ENCODE measurements around the gene MYO7A. TPM values are rescaled to one million over a fixed set of nuclear protein-coding genes. Genes with fewer than 3 reads are reported as not detected.

MYO7A gene
- total and polyA plus RNA-seq, 2 experiments from 2014 or later: 1.8 to 5.4 TPM

DNA sequence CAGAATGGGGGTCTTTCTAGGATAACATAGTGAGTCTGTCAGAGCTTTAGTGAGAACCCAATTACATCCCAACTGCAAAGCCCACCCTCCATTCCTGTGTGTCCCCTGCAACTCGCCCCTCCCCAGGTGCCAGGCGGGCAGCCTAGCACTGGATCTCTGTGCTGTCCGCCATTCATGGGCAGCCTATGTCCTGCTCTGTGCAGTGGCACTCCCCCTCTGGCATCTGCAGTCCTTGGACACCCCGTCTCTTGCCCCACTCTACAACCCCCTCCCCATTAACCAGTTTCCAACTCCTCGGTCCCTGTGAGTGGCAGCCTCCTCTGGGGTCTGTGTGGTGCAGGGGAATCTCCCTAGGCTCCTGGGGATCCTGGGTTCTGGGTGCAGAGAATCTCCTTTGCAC lies 37.0 kb downstream of the MYO7A start (continued):
- TF ChIP-seq, protein P1, sequence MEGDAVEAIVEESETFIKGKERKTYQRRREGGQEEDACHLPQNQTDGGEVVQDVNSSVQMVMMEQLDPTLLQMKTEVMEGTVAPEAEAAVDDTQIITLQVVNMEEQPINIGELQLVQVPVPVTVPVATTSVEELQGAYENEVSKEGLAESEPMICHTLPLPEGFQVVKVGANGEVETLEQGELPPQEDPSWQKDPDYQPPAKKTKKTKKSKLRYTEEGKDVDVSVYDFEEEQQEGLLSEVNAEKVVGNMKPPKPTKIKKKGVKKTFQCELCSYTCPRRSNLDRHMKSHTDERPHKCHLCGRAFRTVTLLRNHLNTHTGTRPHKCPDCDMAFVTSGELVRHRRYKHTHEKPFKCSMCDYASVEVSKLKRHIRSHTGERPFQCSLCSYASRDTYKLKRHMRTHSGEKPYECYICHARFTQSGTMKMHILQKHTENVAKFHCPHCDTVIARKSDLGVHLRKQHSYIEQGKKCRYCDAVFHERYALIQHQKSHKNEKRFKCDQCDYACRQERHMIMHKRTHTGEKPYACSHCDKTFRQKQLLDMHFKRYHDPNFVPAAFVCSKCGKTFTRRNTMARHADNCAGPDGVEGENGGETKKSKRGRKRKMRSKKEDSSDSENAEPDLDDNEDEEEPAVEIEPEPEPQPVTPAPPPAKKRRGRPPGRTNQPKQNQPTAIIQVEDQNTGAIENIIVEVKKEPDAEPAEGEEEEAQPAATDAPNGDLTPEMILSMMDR (conservative IDR thresholded peaks at IDR 0.05; ENCODE audit: low read depth in 2 of 2): no peak
- TF ChIP-seq EZH2 (IDR thresholded peaks at IDR 0.05; ENCODE audit: low read depth, unreplicated experiment): no peak
- no peak for TF ChIP-seq POLR2AphosphoS5 (IDR thresholded peaks at IDR 0.05; ENCODE audit: low read depth)
- TF ChIP-seq, protein P2, sequence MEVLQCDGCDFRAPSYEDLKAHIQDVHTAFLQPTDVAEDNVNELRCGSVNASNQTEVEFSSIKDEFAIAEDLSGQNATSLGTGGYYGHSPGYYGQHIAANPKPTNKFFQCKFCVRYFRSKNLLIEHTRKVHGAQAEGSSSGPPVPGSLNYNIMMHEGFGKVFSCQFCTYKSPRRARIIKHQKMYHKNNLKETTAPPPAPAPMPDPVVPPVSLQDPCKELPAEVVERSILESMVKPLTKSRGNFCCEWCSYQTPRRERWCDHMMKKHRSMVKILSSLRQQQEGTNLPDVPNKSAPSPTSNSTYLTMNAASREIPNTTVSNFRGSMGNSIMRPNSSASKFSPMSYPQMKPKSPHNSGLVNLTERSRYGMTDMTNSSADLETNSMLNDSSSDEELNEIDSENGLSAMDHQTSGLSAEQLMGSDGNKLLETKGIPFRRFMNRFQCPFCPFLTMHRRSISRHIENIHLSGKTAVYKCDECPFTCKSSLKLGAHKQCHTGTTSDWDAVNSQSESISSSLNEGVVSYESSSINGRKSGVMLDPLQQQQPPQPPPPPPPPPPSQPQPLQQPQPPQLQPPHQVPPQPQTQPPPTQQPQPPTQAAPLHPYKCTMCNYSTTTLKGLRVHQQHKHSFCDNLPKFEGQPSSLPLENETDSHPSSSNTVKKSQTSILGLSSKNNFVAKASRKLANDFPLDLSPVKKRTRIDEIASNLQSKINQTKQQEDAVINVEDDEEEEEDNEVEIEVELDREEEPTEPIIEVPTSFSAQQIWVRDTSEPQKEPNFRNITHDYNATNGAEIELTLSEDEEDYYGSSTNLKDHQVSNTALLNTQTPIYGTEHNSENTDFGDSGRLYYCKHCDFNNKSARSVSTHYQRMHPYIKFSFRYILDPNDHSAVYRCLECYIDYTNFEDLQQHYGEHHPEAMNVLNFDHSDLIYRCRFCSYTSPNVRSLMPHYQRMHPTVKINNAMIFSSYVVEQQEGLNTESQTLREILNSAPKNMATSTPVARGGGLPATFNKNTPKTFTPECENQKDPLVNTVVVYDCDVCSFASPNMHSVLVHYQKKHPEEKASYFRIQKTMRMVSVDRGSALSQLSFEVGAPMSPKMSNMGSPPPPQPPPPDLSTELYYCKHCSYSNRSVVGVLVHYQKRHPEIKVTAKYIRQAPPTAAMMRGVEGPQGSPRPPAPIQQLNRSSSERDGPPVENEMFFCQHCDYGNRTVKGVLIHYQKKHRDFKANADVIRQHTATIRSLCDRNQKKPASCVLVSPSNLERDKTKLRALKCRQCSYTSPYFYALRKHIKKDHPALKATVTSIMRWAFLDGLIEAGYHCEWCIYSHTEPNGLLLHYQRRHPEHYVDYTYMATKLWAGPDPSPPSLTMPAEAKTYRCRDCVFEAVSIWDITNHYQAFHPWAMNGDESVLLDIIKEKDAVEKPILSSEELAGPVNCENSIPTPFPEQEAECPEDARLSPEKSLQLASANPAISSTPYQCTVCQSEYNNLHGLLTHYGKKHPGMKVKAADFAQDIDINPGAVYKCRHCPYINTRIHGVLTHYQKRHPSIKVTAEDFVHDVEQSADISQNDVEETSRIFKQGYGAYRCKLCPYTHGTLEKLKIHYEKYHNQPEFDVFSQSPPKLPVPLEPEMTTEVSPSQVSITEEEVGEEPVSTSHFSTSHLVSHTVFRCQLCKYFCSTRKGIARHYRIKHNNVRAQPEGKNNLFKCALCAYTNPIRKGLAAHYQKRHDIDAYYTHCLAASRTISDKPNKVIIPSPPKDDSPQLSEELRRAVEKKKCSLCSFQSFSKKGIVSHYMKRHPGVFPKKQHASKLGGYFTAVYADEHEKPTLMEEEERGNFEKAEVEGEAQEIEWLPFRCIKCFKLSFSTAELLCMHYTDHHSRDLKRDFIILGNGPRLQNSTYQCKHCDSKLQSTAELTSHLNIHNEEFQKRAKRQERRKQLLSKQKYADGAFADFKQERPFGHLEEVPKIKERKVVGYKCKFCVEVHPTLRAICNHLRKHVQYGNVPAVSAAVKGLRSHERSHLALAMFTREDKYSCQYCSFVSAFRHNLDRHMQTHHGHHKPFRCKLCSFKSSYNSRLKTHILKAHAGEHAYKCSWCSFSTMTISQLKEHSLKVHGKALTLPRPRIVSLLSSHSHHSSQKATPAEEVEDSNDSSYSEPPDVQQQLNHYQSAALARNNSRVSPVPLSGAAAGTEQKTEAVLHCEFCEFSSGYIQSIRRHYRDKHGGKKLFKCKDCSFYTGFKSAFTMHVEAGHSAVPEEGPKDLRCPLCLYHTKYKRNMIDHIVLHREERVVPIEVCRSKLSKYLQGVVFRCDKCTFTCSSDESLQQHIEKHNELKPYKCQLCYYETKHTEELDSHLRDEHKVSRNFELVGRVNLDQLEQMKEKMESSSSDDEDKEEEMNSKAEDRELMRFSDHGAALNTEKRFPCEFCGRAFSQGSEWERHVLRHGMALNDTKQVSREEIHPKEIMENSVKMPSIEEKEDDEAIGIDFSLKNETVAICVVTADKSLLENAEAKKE (CRISPR knock-in tag; IDR thresholded peaks at IDR 0.05): no peak
- TF ChIP-seq JUNB (IDR thresholded peaks at IDR 0.05; ENCODE audit: unreplicated experiment): no peak

DNA sequence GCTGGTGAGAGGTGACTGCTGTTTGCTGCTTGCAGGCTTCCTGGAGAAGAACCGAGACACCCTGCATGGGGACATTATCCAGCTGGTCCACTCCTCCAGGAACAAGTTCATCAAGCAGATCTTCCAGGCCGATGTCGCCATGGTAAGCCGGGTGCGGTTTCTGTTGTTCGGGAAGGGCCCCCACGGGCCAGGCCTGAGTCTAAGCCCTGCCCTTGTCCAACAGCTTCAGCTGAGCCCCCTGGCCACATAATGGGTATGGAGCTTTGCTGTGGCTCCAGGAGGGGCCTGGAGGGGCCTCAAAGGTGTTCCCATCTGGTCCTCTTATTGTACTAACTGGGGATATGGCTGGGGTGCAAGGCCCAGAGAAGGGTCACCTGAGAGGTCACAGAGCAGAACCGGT lies 38.0 kb downstream of the MYO7A start:
- H3K4me3 ChIP-seq: no peak overlapping the region
- Mint-ChIP-seq H3K27ac (no peak overlapping the region), H3K4me1 (peaks cover 18% of the 10 kb centered on the region), H3K27me3 (ENCODE audit: insufficient read depth, low read depth, poor library complexity) (peaks cover 7% of the 10 kb centered on the region), H3K9me3 (no peaks in the 10 kb centered on the region; the same call in 2 of the 3 replicates), H3K36me3 (ENCODE audit: low read depth) (no peaks in the 10 kb centered on the region; the same call in 2 of the 3 replicates), H3K4me3 (no peak overlapping the region)
- H4K20me1 ChIP-seq (replicated peaks; ENCODE audit: insufficient read depth): no peaks in the 10 kb centered on the region
- H3K36me3 ChIP-seq (ENCODE audit: insufficient read depth): no peaks in the 10 kb centered on the region
- H3K4me1 ChIP-seq (ENCODE audit: insufficient read depth): peaks cover 6% of the 10 kb centered on the region
- DNase-seq (ENCODE audit: low spot score) (no peak), ATAC-seq (no peak)
- H3F3A ChIP-seq (replicated peaks; ENCODE audit: low read depth): no peaks in the 10 kb centered on the region
- no peak overlapping the region for H2AFZ ChIP-seq
- H3K9me2 ChIP-seq (ENCODE audit: insufficient read depth): no peaks in the 10 kb centered on the region
- H3K27ac ChIP-seq (ENCODE audit: low read depth): no peak overlapping the region
- no peaks in the 10 kb centered on the region for H3K27me3 ChIP-seq (ENCODE audit: insufficient read depth)
- H3K4me2 ChIP-seq: no peak overlapping the region
- H3K79me2 ChIP-seq (replicated peaks; ENCODE audit: insufficient read depth): no peaks in the 10 kb centered on the region
- TF ChIP-seq ZNF331 (CRISPR knock-in tag; IDR thresholded peaks at IDR 0.05; ENCODE audit: low read depth) (no peak), NANOG (IDR thresholded peaks at IDR 0.05; ENCODE audit: borderline replicate concordance) (no peak), EZH2 (IDR thresholded peaks at IDR 0.05; ENCODE audit: low read depth, unreplicated experiment) (no peak), POLR2AphosphoS5 (IDR thresholded peaks at IDR 0.05; ENCODE audit: low read depth) (no peak), JUNB (IDR thresholded peaks at IDR 0.05; ENCODE audit: unreplicated experiment) (no peak), ZNF114 (CRISPR knock-in tag; IDR thresholded peaks at IDR 0.05) (no peak)
- TF ChIP-seq, protein P2 (CRISPR knock-in tag; IDR thresholded peaks at IDR 0.05): no peak
